Motor neuron (in vitro differentiated cells): ENCODE data around the gene CLSTN1. TPM values are rescaled to one million over a fixed set of nuclear protein-coding genes. Genes with fewer than 3 reads are reported as not detected.

Experiments used
- ATAC-seq, 8 experiments: fragments of 200-7000 bp; cut with Tn5 transposase; replicated peaks in 6 of 8; 2 replicates each; pipeline ENCODE4 v1.8.0; 2021; ENCODE audit warnings: mild to moderate bottlenecking in 8 of 8, moderate library complexity in 8 of 8
- H3K27ac ChIP-seq, 2 donors: fragments of 250-450 bp; sonication (Bioruptor Pico); 2 replicates each; pipeline ENCODE4 v1.9.0; 2021; ENCODE audit warnings: antibody characterized with exemption in 2 of 2, mild to moderate bottlenecking in 2 of 2, moderate library complexity in 1 of 2
- H3K4me1 ChIP-seq, 2 donors: fragments of 250-450 bp; sonication (Bioruptor Pico); replicated peaks in 1 of 2; 2 replicates each; pipeline ENCODE4 v1.6.1; 2021; ENCODE audit warnings: antibody characterized with exemption in 2 of 2, mild to moderate bottlenecking in 2 of 2, moderate library complexity in 1 of 2
- H3K4me3 ChIP-seq, 5 donors: fragments of 250-450 bp; sonication (Bioruptor Pico); 2 replicates each; pipeline ENCODE4 v1.9.0; 2021; ENCODE audit warnings: antibody characterized with exemption in 5 of 5, mild to moderate bottlenecking in 5 of 5, moderate library complexity in 4 of 5
- WGBS, 10 experiments: fragments of 450-650 bp; shearing (Covaris generic); methylation state at CpG; one replicate each; pipeline ENCODE4 v1.0.0; 2022; 5-methylcytosine and 5-hydroxymethylcytosine counted together
- in situ Hi-C, 9 experiments: fragments of 400-800 bp; cut with MboI; loops; one replicate each; pipeline ENCODE4 v1.15.0; 2021; ENCODE audit warnings: low sequenced_read_pairs in 9 of 9, low pct_unique_long_range_greater_than_20kb in 2 of 9; ENCODE audit not compliant: unreplicated experiment in 9 of 9
- total RNA-seq, 8 experiments: library from RNA; unstranded; fragments of 300-600 nt; gene quantifications; 2 replicates each; pipeline versions ENCODE4 v1.2.3 to v1.2.4, GENCODE V29; 2022

The CLSTN1 gene
- total RNA-seq, 8 experiments from 2014 or later, result 36.6 to 140 (median 112) TPM

- H3K4me1 ChIP-seq, result peaks cover 5 to 19% of the 10 kb centered on the region in 2 donors
- 77 to 100% (median 91%) methylated on average over 2 to 8 of the region's 10 CpGs; no CpG with 5 or more reads in 4 of the 10 experiments for WGBS, 10 experiments
- no peak for ATAC-seq
- H3K4me3 ChIP-seq, result no peak overlapping the region
- in situ Hi-C loops, result loop anchor here (10.0 to 25.0 kb wide), 2 partner anchors 69 to 226 kb away; no protein-coding TSS in a partner anchor
- no peak overlapping the region for H3K27ac ChIP-seq
Measured at GRCh38 chr1:9863371-9863770, 39.6 kb upstream of the CLSTN1 start.

- WGBS, 10 experiments, result 29 to 70% (median 58%) methylated on average over 1 to 7 of the region's 8 CpGs; no CpG with 5 or more reads in 6 of the 10 experiments
- peak in 6 of 8 experiments; percentile 33 to 88 (median 61) for ATAC-seq
- in situ Hi-C loops, result loop anchor here (10.0 to 25.0 kb wide), 2 partner anchors 67 to 224 kb away; no protein-coding TSS in a partner anchor
- Histone ChIP-seq H3K4me1 (peaks cover 5 to 14% of the 10 kb centered on the region in 2 donors), H3K4me3 (no peak overlapping the region), H3K27ac (no peak overlapping the region)
Measured at GRCh38 chr1:9861360-9861759, 37.6 kb upstream of the CLSTN1 start.

GRCh38 chr1:9860887-9861286 is 37.1 kb upstream of the CLSTN1 start:
- WGBS, 10 experiments, result 36 to 100% (median 86%) methylated on average over 1 to 5 of the region's 5 CpGs; no CpG with 5 or more reads in 3 of the 10 experiments
- Histone ChIP-seq H3K27ac (no peak overlapping the region), H3K4me1 (peaks cover 5 to 14% of the 10 kb centered on the region in 2 donors), H3K4me3 (no peak overlapping the region)
- in situ Hi-C loops, result loop anchor here (10.0 to 25.0 kb wide), 2 partner anchors 66 to 224 kb away; no protein-coding TSS in a partner anchor
- ATAC-seq, result peak in 2 of 8 experiments; percentile 28 to 44

- Histone ChIP-seq H3K4me1 (peaks cover 5 to 14% of the 10 kb centered on the region in 2 donors), H3K27ac (no peak overlapping the region)
- WGBS, 10 experiments, result 0 to 90% (median 62%) methylated on average over 1 to 5 of the region's 5 CpGs; no CpG with 5 or more reads in 3 of the 10 experiments
Measured at GRCh38 chr1:9859281-9860014, 35.7 kb upstream of the CLSTN1 start.

GRCh38 chr1:9858293-9859035 is 34.7 kb upstream of the CLSTN1 start:
- in situ Hi-C loops, result loop anchor here in 8 of 9 experiments (25.0 kb wide), 1 partner anchor 221 kb away; no protein-coding TSS in a partner anchor
- ATAC-seq, result no peak
- 90 to 100% (median 100%) methylated on average over 1 to 5 of the region's 6 CpGs; no CpG with 5 or more reads in 2 of the 10 experiments for WGBS, 10 experiments
- Histone ChIP-seq H3K4me3 (no peak overlapping the region), H3K4me1 (peaks cover 5 to 14% of the 10 kb centered on the region in 2 donors), H3K27ac (no peak overlapping the region)

More at GRCh38 chr1:9859281-9860014, 35.7 kb upstream of the CLSTN1 start:
- ATAC-seq, result peak in 4 of 8 experiments; percentile 25 to 81 (median 62)
- no peak overlapping the region for H3K4me3 ChIP-seq
- in situ Hi-C loops, result loop anchor here (10.0 to 25.0 kb wide), 2 partner anchors 65 to 222 kb away; no protein-coding TSS in a partner anchor

- 0 to 100% (median 94%) methylated on average over 1 of the region's 1 CpG; no CpG with 5 or more reads in 2 of the 10 experiments for WGBS, 10 experiments
- Histone ChIP-seq H3K4me1 (peaks cover 14 to 16% of the 10 kb centered on the region in 2 donors), H3K27ac (no peak overlapping the region), H3K4me3 (no peak overlapping the region)
- in situ Hi-C loops, result loop anchor here in 8 of 9 experiments (25.0 kb wide), 1 partner anchor 218 kb away; no protein-coding TSS in a partner anchor
- ATAC-seq, result no peak
Measured at GRCh38 chr1:9855186-9855585, 31.4 kb upstream of the CLSTN1 start.

- 59 to 100% (median 93%) methylated on average over 1 to 3 of the region's 4 CpGs; no CpG with 5 or more reads in 2 of the 10 experiments for WGBS, 10 experiments
- peaks cover 12 to 16% of the 10 kb centered on the region in 2 donors for H3K4me1 ChIP-seq
- no peak for ATAC-seq
- no peak overlapping the region for H3K27ac ChIP-seq
- in situ Hi-C loops, result loop anchor here in 8 of 9 experiments (25.0 kb wide), 1 partner anchor 216 kb away; no protein-coding TSS in a partner anchor
- no peak overlapping the region for H3K4me3 ChIP-seq
Measured at GRCh38 chr1:9853249-9853595, 29.5 kb upstream of the CLSTN1 start.

GRCh38 chr1:9852410-9853248 is 28.9 kb upstream of the CLSTN1 start:
- peak overlapping the region in 1 of 2 donors; percentile 78 for H3K27ac ChIP-seq
- in situ Hi-C loops, result loop anchor here in 8 of 9 experiments (25.0 kb wide), 1 partner anchor 215 kb away; no protein-coding TSS in a partner anchor
- peak in 5 of 8 experiments; percentile 88 to 97 (median 95) for ATAC-seq

GRCh38 chr1:9852004-9852403 is 28.2 kb upstream of the CLSTN1 start:
- in situ Hi-C loops, result loop anchor here in 8 of 9 experiments (25.0 kb wide), 1 partner anchor 215 kb away; no protein-coding TSS in a partner anchor
- ATAC-seq, result peak in 1 of 8 experiments; percentile 29
- H3K27ac ChIP-seq, result peak overlapping the region in 1 of 2 donors; percentile 78
- H3K4me1 ChIP-seq, result peaks cover 18 to 20% of the 10 kb centered on the region in 2 donors
- 50 to 100% (median 90%) methylated on average over 1 to 4 of the region's 8 CpGs; no CpG with 5 or more reads in 5 of the 10 experiments for WGBS, 10 experiments
- H3K4me3 ChIP-seq, result no peak overlapping the region

More at GRCh38 chr1:9852410-9853248, 28.9 kb upstream of the CLSTN1 start:
- no peak overlapping the region for H3K4me3 ChIP-seq
- 37 to 100% (median 78%) methylated on average over 1 to 8 of the region's 12 CpGs; no CpG with 5 or more reads in 5 of the 10 experiments for WGBS, 10 experiments
- H3K4me1 ChIP-seq, result peaks cover 18 to 20% of the 10 kb centered on the region in 2 donors

GRCh38 chr1:9850442-9851162 is 26.8 kb upstream of the CLSTN1 start:
- WGBS, 10 experiments, result 53 to 91% (median 78%) methylated on average over 1 to 7 of the region's 18 CpGs; no CpG with 5 or more reads in 6 of the 10 experiments
- ATAC-seq, result no peak
- Histone ChIP-seq H3K4me3 (no peak overlapping the region), H3K4me1 (peaks cover 18 to 20% of the 10 kb centered on the region in 2 donors), H3K27ac (no peak overlapping the region)
- in situ Hi-C loops, result loop anchor here in 8 of 9 experiments (25.0 kb wide), 1 partner anchor 213 kb away; no protein-coding TSS in a partner anchor
